Hindlimb muscle (tissue), 1 donor: ENCODE measurements around the gene DONSON. TPM values are rescaled to one million over a fixed set of nuclear protein-coding genes. Genes with fewer than 3 reads are reported as not detected.

Source experiments
- DNase-seq: peaks from one replicate; pipeline ENCODE4 v3.0.0-alpha.2; 2013
- polyA plus RNA-seq: library from polyadenylated mRNA; unstranded; fragments of 120-200 nt; gene quantifications from one replicate; pipeline ENCODE4 v1.2.1, GENCODE V29; 2013; ENCODE audit not compliant: insufficient read length

The DONSON gene
- polyA plus RNA-seq, 1 donor, result 19.2 TPM

DNA sequence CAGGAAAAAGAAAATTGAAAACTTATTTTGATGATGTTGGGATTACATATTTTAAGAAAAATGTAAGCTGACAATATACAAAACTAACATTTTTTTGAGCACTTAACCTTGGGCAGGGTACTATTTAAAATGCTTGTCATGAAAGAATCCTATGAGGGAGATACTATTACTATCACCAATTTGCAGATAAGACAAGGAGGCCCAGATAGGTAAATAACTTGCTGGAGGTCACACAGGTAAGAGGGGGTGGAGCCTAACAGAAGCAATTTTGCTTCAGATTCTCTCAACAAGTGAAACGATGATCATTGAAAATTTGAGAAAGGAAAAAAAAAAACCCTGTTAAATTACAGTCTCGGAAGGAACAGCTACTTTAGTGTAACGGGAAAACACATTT is 47.8 kb downstream of the DONSON start:
- no peak for DNase-seq

DNA sequence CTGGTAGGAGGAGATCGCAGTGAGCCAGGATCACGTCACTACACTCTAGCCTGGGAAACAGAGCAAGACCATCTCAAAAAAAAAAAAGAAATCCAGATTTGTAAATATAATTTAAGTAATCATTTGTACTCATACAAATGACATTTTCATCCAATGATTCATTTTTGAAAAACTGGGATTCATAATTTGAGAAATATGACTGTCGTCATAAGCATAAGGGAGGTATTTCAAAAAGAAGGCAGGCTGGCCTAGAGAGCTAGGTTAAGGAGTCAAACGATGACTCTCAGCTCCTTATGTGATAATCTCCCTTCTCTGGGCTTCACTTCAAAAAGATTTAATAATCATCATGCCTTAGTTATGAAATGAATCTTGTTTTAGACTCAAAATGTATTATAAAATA is 48.9 kb downstream of the DONSON start:
- DNase-seq, result no peak

GRCh38 chr21:33537212-33537611 is 51.3 kb downstream of the DONSON start:
- DNase-seq, result no peak

DNA sequence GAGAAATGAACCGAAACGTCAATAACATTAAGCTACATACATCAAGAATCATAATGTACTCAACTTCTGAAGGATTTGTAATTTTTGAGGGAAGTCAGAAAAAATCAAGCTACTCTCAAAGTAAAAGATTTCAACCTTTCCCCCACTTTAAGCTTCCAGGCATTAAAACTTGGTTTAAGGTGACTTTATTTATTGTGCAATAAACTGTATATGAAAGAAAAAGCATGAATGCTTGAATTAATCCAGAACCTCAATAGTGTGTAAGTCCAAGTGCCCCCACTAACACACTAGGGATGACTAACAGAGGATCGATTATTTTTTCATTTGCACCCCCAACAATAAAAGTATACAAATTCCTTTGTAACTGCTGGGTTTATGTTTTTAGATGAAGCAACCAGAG is 57.5 kb downstream of the DONSON start:
- DNase-seq, result no peak

Other genes with a start within 250 kb of the DONSON start
- 52.7 TPM for gene IFNGR2, start 185.3 kb downstream of the DONSON start, polyA plus RNA-seq
- 19.4 TPM for gene TMEM50B, start 108.7 kb downstream of the DONSON start, polyA plus RNA-seq
- gene DNAJC28, start 97.0 kb downstream of the DONSON start, polyA plus RNA-seq, result 2.1 TPM
- gene GART, start 46.6 kb downstream of the DONSON start, polyA plus RNA-seq, result 54.2 TPM
- gene SON, start 45.6 kb downstream of the DONSON start, polyA plus RNA-seq, result 204 TPM
- 30.2 TPM for gene CRYZL1, start 53.1 kb upstream of the DONSON start, polyA plus RNA-seq
- 34.1 TPM for gene ITSN1, start 53.8 kb upstream of the DONSON start, polyA plus RNA-seq